A673 (cell line): ENCODE results near the gene SCRG1.

Experiments used
- CTCF ChIP-seq: fragments of 300-800, 200-600 bp; sonication (generic); conservative IDR thresholded peaks from 2 replicates; pipeline ENCODE4 v1.5.1; 2017; ENCODE audit warnings: low read depth, mild to moderate bottlenecking, antibody characterized with exemption, low read length, moderate library complexity, mixed read lengths
- EZH2 ChIP-seq: fragments of 200-600 bp; sonication (generic); IDR thresholded peaks from 2 replicates; pipeline ENCODE4 v1.6.1; 2017; ENCODE audit warnings: borderline replicate concordance, low read depth, mild to moderate bottlenecking, mixed read lengths, antibody characterized with exemption, low read length; ENCODE audit not compliant: poor library complexity, severe bottlenecking

- TF ChIP-seq CTCF (no peak), EZH2 (no peak)
These were observed 12.2 kb downstream of the SCRG1 start for GRCh38 chr4:173386751-173387150.
